Endothelial cell of hepatic sinusoid (primary cell): ENCODE data around the gene DHRS3.
"Not testable (repeated sequence)": the region's sequence is repeated elsewhere in the genome, so short reads cannot be mapped to it uniquely, and the experiment has no call there.

ENCODE experiments used
- in situ Hi-C: cut with HindIII; loops from 2 replicates; pipeline ENCODE4 v1.10.0; 2017; ENCODE audit warnings: low sequenced_read_pairs

DHRS3 gene

DNA sequence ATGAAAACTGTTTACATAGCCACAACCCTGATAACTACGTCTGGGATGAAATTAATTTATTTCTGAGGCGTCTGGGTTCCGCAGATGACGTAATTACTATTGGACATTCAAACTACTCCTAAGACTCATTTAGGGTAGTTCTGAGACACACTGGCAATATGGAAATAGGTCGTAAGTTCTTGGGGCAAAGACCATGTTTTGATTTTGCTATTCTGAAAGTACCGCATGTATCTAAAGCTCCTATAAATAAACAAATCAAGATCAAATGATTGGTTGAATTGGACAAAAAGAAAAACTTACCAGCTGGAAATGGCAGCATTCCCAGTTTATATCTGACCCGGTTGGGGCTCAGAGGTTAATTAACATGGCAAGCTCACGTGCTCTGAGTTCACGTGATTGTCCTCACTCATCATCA is 74.3 kb downstream of the DHRS3 start:
- in situ Hi-C loops = no loop called here

DNA sequence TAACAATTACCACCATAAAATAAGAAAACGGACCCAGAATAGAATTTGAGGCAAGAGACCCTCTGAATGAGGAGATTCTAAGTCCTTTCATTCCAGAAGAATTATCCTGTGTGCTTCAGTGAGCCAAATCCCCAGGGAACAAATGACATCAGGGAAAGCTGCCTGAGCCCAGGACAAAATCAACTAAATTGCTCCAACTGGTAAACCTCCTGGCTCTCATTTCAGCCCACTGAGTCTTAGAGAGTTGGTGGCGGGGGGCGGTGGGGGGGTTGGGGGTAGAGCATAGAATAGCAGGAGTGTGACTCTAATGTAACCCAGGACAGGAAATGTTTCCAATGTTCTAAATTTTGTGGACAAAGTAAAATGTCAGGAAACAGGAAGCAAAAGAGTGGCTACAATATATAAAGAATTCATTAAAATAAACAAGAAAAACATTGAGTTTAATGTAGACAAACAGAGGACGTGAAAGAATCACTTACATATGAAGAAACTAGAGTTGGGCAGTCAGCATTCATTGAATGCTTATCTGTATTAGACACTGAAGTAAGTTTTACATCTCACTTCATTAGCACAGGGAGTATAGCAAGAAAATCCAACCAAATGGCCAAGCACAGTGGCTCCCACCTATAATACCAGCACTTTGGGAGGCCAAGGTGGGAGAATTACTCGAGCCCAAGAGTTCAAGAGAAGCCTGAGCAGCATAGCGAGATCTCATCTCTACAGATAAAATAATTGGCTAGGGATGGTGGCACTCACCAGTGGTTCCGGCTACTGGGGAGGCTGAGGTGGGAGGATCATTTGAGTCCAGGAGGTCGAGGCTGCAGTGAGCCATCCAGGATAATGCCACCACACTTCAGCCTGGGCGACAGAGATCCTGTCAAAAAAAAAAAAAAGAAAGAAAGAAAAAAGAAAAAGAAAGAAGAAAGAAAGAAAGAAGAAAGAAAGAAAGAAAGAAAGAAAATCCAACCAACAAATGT is 75.1 kb downstream of the DHRS3 start:
- in situ Hi-C loops = no loop called here

DNA sequence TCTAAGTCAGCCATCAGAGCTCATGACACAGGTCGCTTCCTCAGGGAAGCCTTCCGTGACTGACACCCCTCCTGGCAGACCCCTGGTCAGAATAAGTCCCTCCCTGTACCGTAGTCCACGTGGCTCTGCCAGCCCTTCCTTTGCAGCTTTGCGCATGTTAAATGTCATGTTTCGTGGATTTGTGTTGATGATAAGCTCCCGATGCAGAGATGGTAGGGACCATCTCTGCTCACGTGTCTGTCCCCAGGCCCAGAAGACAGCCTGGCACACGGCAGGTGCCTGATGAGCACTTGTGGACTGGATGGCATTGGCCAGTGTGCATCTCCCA is 75.9 kb downstream of the DHRS3 start:
- in situ Hi-C loops = no loop called here

DNA sequence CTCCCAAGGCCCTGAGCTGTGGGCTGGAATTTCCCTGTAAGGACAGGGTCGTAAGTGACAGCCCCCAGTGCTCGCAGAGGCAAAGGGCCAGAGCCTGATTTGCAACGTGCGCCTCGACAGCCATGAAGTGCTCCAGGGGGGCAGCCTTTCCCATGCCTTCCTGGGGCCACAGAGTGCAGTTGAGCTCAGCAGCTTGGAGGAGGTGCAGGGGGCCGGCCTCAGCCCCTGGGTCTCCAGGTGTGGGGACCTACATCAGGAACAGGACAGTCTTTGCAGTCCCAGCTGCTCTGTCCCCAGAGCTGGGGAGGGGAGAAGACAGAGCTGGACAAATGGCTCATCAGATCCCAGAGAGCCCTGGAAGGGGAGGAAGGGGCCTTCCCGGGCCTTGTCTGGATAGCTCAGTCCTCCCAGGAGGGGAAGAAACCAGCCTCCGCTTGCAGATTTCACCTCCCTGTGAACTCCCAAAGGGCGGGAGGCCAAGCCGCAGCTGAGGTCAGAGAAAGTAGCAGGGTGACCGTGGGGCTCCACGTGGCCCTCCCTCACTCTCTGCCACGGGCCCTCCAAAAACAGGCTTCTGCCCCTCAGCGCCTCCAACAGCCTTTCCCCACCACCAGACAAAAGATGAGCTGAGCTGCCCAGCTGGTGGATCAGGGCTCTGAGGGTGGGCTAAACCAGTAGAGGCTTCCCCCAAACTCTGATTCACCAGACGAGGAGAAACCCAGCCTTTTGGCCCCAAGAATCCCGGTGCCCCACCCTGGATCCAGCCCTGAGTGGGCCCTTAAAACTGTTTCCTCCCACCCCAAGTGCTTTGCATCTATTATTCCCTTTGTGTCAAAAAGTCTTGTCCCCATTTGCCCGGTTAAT is 76.5 kb downstream of the DHRS3 start:
- in situ Hi-C loops = no loop called here

DNA sequence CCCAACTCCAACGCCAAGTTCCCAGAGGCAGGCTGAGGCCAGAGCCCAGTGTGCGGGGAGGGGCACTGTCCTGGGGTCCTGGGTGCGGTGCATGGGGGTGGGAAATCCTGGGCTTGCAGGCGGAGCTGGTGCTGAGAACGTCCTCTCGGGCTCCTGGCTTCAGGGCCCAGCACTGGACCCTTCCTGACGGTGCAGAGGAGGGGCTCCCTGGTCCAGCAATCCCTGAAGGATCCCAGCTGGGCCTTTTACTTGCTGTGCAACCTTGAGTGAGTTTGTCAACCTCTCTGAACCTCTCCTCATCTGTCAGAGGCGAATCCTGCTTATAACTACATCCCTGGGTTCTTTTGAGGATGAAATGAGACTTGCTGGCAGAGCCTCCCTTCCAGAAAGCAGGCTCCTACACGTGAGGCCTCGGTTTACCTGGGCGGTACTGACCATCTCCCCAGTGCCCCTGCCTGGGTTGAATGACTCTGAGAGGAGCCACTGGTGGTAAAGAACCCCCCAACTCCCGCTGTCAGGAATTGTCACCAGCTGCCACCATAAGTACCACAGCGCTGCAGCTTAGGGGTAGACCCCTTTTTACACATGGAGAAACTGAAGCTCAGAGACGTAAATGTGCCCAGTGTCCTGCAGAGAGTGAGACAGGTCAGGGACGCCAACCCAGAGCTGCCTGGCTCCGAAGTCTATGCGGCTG is 77.3 kb downstream of the DHRS3 start:
- in situ Hi-C loops = no loop called here

DNA sequence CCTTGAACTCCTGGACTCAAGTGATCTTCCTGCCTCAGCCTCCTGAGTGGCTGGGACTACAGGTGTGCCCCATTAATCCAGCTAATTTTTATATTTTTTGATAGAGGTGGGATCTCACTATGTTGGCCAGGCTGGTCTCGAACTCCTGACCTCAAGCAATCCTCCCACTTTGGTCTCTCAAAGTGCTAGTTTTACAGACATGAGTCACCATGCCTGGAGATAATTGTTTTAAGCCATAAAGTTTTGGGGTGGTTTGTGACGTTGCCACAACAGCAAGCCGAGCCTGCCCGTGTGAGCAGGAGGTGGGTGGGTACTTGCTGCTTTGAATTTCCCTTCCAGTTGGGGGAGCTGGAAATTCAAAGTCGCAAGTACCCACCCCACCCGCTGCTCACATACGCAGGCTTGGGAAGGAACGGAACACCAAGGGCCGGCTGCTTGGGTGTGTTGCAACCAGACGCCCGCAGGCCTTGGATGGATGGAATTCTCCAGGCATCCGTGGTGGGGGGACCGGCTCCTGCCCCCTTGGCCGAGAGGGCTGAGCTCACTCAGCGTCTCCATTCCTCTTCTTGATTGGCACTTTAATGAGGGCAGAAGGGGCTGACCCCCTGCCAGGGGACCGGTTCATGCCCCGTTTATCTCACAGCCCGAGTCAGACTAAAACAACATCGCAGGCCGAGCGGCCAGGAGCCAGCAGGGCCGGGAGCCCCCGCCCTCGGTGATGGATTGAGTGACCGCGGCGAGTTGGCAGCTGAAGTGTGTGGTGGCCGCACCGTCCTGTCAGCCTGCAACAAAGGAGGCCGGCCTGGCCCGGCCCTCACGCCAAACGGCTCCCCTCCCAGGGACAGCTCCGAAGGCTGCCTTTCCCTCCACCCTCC is 78.1 kb downstream of the DHRS3 start:
- in situ Hi-C loops = no loop called here

DNA sequence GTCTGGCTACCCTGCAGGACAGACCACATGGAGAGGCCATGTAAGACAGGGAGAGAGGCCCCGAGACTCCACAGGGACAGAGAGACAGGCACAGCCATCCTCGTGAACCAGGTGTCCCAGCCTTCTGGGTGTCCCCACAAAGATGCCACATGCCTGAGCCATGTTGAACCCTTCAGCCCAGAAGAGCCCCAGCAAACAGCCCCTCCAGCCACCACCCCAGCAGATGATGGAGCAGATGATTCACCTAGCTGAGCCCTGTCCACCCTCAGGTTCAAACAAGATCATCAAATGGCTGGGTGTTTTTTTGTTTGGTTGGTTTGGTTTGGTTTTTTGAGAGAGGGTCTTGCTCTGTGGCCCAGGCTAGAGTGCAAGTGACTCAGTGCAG is 78.7 kb downstream of the DHRS3 start:
- in situ Hi-C loops = no loop called here

DNA sequence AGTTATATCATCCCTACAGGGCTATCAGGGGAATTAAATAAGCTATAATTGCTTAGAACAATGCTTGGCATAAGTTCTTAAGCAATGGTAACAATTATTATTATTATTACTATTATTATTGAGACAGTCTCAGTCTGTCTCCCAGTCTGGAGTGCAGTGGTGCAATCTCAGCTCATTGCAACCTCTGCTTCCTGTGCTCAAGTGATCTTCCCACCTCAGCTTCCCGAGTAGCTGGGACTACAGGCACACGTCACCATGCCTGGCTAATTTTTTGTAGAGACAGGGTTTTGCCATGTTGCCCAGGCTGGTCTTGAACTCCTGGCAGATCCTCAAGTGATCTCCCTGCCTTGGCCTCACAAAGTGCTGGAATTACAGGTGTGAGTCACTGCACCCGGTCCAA is 79.5 kb downstream of the DHRS3 start:
- in situ Hi-C loops = not testable (repeated sequence)

DNA sequence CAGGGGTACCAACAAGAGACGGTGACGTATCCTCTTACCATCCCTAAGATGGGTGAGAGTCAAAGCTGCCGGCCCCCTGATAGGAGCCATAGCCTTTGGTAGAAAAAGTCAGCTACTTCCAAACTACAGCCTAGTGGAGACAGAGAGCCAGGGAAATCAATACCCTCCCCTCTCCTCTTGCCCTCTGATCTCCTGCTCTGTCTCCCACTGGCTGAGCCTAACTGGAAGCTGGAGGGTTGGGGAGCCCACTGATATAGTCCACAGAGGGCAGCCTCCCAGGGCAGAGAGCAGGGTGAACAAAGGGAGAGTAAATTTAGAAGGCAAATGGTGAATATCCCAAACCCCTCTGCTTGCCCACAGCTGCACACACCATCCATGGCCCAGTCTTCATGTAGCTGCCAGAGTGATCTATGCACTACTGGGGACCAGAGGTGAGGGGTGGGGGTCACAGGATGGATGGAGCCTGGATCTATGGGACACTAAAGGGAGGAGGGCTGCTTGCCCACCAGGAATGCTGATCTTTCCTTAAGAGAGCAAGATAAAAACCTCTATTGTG is 80.0 kb downstream of the DHRS3 start:
- in situ Hi-C loops = no loop called here

DNA sequence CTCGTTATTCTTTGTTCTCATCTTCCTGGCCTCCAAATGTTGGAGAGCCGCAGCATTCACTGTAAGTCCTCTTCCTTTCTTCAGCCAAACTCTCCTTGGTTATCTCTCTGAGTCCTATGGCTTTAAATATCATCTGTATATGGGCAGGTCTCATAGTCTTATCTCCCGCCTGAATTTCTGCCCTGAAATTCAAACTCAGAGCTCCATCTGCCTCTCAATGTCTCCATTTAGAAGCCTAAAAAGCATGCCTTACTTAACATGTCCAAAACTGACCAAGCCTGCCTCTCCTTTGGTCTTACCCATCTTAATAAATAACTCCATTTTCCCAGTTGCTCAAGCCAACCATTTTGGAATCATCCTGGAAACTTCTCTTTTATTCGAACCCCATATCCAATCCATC is 80.7 kb downstream of the DHRS3 start:
- in situ Hi-C loops = no loop called here

DNA sequence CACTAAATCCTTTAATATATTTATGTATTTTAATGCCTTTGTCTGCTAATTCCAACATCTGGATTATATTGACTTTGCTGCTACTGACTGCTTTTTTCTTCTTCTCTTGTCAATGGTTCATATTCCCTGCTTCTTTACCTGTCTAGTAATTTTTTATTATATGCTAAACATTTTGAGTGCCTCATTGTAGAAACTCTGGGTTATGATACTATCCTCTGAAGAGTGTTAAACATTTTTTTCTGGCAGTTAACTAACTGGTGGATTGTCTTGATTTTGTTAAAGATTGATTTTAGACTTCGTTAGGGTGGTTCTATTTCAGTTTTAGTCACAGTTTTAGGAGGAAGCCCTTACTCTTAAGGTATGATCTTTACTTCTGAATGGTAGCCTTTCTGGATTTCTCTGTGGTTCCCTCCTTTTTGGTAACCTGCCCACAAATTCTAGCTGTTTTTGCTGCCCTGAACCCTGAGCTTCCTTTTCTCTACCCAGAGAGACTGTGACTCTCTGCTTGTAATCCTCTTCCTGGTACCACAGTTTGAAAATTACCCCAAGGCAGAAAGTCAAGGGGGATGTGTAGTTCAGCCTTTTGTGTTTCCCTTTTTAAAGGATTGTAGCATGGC is 81.9 kb downstream of the DHRS3 start:
- in situ Hi-C loops = no loop called here

DNA sequence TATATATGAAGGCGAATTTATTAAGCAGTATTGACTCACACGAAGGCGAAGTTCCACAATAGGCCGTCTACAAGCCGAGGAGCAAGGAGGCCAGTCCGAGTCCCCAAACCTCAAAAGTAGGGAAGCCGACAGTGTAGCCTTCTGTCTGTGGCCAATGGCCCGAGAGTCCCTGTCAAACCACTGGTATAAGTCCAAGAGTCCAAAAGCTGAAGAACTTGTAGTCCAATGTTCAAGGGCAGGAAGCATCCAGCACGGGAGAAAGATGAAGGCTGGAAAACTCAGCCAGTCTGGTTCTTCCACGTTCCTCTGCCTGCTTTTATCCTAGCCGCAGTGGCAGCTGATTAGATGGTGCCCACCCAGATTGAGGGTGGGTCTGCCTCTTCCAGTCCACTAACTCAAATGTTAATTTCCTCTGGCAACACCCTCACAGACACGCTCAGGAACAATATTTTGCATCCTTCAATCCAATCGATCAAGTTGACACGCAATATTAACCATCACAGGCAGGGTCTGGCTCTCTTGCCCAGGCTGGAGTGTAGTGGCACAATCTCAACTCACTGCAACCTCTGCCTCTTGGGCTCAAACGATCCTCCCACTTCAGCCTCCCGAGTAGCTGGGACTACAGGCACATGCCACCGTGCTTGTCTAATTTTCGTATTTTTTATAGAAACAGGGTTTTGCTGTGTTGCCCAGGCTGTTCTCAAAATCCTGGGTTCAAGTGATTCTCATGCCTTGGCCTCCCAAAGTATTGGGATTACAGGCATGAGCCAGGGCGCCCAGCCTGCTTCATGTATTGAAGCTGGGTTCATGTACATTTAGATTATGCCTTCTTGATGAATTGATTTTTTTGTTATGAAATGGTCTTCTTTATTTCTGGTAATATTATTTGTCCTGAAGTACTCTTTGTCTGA is 85.3 kb downstream of the DHRS3 start:
- in situ Hi-C loops = no loop called here

DNA sequence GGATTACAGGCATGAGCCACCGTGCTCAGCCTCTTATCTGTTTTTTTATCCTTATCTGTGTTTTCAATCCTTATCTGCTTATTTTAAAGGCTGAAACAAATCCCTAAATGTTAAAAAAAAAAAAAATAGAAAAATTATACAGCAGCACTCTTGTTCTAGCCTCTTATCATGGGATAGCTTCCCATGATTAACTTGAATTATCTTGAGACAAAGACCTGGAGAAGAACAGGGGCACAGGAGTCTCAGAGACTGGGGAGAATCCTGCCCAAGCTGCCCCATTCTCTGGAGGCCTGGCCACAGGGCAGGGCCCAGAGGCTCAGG is 86.9 kb downstream of the DHRS3 start:
- in situ Hi-C loops = no loop called here

DNA sequence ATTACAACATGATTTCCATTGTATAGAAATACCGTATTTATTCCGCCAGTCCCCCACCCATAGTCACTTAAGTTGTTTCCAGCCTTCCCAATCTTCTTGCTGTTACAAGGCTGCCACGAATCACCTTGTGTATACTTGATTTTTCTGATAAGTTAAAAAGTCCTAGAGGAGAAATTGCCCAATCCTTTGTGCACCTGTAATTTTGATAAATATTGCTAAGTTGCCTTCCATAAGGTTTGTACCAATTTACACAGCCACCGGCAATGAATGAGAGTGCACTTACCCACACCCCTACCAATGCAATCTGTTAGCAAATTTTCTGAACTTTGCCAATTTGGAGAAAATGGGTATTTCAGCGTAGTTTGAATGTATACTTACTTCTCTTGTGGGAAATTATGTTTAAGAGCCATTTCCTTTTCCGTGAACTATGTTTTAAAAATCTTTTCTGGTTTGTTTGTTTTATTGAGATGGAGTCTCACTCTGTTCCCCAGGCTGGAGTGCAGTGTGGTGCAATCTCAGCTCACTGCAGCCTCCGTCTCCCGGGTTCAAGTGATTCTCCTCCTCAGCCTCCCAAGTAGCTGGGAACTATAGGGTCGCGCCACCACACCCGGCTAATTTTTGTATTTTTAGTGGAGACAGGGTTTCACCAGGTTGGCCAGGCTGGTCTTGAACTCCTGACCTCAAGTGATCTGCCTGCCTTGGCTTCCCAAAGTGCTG is 87.4 kb downstream of the DHRS3 start:
- in situ Hi-C loops = no loop called here

DNA sequence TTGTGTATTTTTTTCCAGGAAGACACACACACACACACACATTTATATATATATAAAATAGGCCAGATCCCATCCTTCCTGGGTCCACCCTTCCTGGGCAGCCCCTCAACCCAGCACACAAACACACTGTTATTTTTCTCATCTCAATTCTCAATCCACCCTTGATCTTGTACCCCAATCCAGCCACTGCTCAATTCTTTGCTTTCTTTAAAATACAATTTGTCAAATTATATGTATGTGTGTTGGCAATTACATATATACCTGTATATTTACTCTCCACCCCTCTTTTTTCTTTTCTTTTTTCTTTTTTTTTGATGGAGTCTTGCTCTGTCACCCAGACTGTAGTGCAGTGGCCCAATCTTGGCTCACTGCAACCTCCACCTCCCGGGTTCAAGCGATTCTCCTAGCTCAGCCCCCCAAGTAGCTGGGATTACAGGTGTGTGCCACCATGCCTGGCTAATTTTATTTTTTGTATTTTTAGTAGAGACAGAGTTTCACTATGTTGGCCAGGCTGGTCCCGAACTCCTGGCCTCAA is 88.3 kb downstream of the DHRS3 start:
- in situ Hi-C loops = no loop called here

DNA sequence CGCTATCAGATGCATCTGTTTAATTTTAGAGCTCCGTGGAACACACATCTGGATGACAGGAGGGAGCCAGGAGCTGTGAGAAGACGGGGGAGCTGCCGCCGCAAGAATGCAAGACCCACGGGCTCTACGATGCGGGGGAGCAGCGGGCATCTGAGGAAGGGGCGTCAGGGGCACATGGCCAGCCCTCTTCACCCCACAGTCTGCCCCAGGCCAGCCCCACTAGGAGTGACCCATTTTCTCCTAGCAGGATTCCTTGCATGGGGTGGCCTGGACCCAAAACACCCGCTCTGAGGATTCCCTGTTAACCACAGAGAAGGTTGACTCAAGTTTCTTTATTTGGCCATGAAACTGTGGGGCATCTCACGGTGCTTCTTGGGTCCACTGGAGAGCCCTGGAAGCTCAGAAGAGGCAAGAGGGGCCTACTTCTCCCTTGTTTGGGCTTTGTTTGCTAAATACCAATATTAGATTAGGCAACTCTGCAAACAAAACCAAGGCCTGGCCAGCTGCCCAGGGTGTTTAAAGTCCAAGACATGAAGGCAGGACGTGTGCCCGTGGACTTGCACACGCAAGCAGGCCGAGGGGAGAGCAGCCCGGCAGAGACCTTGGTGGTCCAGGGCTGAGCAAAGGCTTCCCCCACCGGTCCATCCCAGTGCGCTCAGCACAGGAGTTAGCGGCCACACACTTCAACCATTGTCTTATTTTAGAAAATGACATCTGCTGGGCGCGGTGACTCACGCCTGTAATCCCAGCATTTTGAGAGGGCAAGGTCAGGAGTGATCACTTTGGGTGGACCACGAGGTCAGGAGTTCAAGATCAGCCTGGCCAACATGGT is 89.8 kb downstream of the DHRS3 start:
- in situ Hi-C loops = no loop called here

DNA sequence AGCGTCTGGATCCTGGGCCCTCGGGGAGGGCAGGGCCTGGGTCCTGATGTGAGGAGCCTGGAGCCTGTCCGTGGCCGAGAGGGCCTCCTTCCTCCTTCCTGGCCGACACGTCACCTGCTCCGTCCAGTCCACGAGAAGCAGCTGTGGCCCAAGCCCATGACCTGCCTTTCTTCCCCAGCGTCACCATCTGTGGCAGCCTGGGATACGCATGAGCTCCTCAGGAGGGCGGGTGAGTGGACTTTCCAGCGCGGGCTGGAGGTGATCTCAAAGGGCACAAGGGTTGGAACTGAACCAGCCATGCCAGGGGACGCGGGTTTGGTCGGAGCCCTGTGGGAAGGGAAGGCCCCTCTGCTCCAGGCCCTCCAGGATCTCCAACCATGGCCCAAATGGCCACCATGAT is 90.4 kb downstream of the DHRS3 start:
- in situ Hi-C loops = no loop called here
